ENCODE measurements around the gene KRTAP12-2. TPM values are rescaled to one million over a fixed set of nuclear protein-coding genes. Genes with fewer than 3 reads are reported as not detected.

KRTAP12-2 gene
- total and polyA plus RNA-seq, 2 donors (not counting 3 experiments of a cell fraction or from before 2014, with no cell fraction given), result not detected

DNA sequence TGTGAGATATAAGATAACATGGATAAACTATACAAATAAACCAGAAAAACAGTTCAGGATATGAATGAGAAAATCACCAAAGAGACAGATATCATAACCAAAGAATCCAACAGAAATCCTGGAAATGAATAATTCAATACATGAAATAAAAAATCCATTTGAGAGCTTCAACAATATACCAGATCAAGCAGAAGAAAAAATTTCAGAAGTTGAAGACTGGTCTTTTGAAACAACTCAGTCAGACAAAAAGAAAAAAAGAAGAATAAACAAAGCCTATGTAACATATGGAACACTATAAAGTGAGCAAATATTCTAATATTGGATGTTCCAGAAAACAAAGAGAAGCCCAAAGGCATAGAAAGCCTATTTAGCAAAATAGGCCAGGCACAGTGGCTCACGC lies 5.2 kb upstream of the KRTAP12-2 start:
- no peaks in the 10 kb centered on the region for H4K20me1 ChIP-seq (replicated peaks; ENCODE audit: control insufficient read depth, extremely low read depth, insufficient read depth, low read length)
- no peak overlapping the region for H3K9ac ChIP-seq (replicated peaks; ENCODE audit: extremely low read depth, insufficient read depth, low read length)
- H3K9me3 ChIP-seq (replicated peaks; ENCODE audit: control insufficient read depth, insufficient read depth, low read length), result no peaks in the 10 kb centered on the region
- no peak overlapping the region for H3K27ac ChIP-seq (ENCODE audit: insufficient read depth, low read depth, low read length)
- CTCF ChIA-PET, result interaction anchor here (1.4 kb wide), 1 partner anchor 16 kb away, joined by 3 read pairs; no protein-coding TSS in a partner anchor
- no peak overlapping the region for H3K4me3 ChIP-seq (replicated peaks in 1 of 3; ENCODE audit: insufficient read depth in 1 of 3, low read depth in 1 of 3, low read length in 3 of 3)
- no TSS peak for BruUV-seq (replicated peaks)
- H3K36me3 ChIP-seq (ENCODE audit: control insufficient read depth in 2 of 2, extremely low read depth in 1 of 2, insufficient read depth in 2 of 2, low read length in 2 of 2), result no peaks in the 10 kb centered on the region
- no peak overlapping the region for H2AFZ ChIP-seq (ENCODE audit: low read depth, low read length)
- FAIRE-seq (no peak), DNase-seq (ENCODE audit: low read depth, low spot score) (no peak)
- H3K9me1 ChIP-seq (replicated peaks; ENCODE audit: control insufficient read depth, extremely low read depth, insufficient read depth, low read length), result no peaks in the 10 kb centered on the region
- POLR2A ChIA-PET, result no interaction called here
- TF ChIP-seq, protein P1, sequence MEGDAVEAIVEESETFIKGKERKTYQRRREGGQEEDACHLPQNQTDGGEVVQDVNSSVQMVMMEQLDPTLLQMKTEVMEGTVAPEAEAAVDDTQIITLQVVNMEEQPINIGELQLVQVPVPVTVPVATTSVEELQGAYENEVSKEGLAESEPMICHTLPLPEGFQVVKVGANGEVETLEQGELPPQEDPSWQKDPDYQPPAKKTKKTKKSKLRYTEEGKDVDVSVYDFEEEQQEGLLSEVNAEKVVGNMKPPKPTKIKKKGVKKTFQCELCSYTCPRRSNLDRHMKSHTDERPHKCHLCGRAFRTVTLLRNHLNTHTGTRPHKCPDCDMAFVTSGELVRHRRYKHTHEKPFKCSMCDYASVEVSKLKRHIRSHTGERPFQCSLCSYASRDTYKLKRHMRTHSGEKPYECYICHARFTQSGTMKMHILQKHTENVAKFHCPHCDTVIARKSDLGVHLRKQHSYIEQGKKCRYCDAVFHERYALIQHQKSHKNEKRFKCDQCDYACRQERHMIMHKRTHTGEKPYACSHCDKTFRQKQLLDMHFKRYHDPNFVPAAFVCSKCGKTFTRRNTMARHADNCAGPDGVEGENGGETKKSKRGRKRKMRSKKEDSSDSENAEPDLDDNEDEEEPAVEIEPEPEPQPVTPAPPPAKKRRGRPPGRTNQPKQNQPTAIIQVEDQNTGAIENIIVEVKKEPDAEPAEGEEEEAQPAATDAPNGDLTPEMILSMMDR (IDR thresholded peaks at IDR 0.05; ENCODE audit: extremely low read depth in 1 of 2, insufficient read depth in 1 of 2, low read depth in 1 of 2, low read length in 2 of 2), result no peak
- TF ChIP-seq POLR2A (IDR thresholded peaks at IDR 0.05; ENCODE audit: low read depth, low read length), result no peak
- no peak for TF ChIP-seq FOS (IDR thresholded peaks at IDR 0.05; ENCODE audit: borderline replicate concordance, insufficient read depth, low read length)
- no peak for TF ChIP-seq GATA2 (IDR thresholded peaks at IDR 0.05; ENCODE audit: insufficient read depth, insufficient read length, low read depth, low read length)
- no peak for TF ChIP-seq JUN (IDR thresholded peaks at IDR 0.05; ENCODE audit: borderline replicate concordance, insufficient read depth, insufficient read length, low read depth)
- TF ChIP-seq MYC (IDR thresholded peaks at IDR 0.05; ENCODE audit: low read depth, low read length), result no peak
- TF ChIP-seq, protein P2, sequence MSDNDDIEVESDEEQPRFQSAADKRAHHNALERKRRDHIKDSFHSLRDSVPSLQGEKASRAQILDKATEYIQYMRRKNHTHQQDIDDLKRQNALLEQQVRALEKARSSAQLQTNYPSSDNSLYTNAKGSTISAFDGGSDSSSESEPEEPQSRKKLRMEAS (IDR thresholded peaks at IDR 0.05; ENCODE audit: insufficient read depth, insufficient read length), result no peak
- no peak for TF ChIP-seq EZH2 (IDR thresholded peaks at IDR 0.05; ENCODE audit: borderline replicate concordance, low read depth, low read length, severe bottlenecking)
- no peak for TF ChIP-seq POLR2AphosphoS5 (IDR thresholded peaks at IDR 0.05; ENCODE audit: insufficient read depth, low read depth, low read length)
- H3K4me1 ChIP-seq (ENCODE audit: control insufficient read depth, extremely low read depth, insufficient read depth, low read length), result no peaks in the 10 kb centered on the region
- dilution Hi-C loops (cut with MboI; ENCODE audit: extremely low pct_ligation_motif_present, low sequenced_read_pairs), result no loop called here
- H3K27me3 ChIP-seq (ENCODE audit: control insufficient read depth in 2 of 2, insufficient read depth in 2 of 2, low read length in 2 of 2), result peaks cover 1 to 4% of the 10 kb centered on the region in 2 experiments
- no peaks in the 10 kb centered on the region for H3K79me2 ChIP-seq (ENCODE audit: control insufficient read depth, insufficient read depth, low read length)
- H3K4me2 ChIP-seq (ENCODE audit: insufficient read depth, low read length), result no peak overlapping the region
- intact Hi-C loops (cut with micrococcal nuclease), result no loop called here

All from endothelial cell of umbilical vein (primary cell).